Astrocyte of the cerebellum (primary cell): ENCODE data around the gene SV2C.

Experiments
- DNase-seq: peaks from one replicate; pipeline ENCODE4 v3.0.0-alpha.2; 2011; ENCODE audit warnings: low read depth
- H3K4me3 ChIP-seq: 2 replicates; pipeline ENCODE4 v1.5.1; 2011; ENCODE audit warnings: mild to moderate bottlenecking, low read depth, low read length, moderate library complexity
- in situ Hi-C: cut with HindIII; loops from 2 replicates; pipeline ENCODE4 v1.10.0; 2017; ENCODE audit warnings: low sequenced_read_pairs
- TF ChIP-seq, protein P1 (sequence below): IDR thresholded peaks from 2 replicates; pipeline ENCODE4 v1.5.1; 2012; ENCODE audit warnings: low read length, low read depth, moderate library complexity, mild to moderate bottlenecking; ENCODE audit errors: missing control alignments

SV2C gene

DNA sequence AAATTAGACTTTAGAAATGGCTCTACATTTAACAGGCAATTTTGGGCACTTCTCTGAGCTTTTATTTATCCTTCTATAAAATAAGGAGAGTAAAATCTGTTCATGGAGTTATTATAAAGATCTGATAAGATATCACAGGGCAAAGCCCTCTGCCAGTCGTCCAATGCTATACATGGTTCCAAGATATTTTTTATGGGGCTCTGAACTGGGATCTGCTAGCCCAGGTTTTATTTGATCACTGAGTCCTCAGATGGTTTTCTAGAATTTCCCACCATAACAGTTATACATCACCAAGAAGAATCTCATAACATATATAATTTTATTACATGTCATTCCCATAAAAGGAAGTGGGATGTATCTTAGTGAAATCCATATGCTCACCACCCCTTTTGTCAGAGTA lies 296.7 kb downstream of the SV2C start:
- DNase-seq, result no peak
- TF ChIP-seq, protein P1, sequence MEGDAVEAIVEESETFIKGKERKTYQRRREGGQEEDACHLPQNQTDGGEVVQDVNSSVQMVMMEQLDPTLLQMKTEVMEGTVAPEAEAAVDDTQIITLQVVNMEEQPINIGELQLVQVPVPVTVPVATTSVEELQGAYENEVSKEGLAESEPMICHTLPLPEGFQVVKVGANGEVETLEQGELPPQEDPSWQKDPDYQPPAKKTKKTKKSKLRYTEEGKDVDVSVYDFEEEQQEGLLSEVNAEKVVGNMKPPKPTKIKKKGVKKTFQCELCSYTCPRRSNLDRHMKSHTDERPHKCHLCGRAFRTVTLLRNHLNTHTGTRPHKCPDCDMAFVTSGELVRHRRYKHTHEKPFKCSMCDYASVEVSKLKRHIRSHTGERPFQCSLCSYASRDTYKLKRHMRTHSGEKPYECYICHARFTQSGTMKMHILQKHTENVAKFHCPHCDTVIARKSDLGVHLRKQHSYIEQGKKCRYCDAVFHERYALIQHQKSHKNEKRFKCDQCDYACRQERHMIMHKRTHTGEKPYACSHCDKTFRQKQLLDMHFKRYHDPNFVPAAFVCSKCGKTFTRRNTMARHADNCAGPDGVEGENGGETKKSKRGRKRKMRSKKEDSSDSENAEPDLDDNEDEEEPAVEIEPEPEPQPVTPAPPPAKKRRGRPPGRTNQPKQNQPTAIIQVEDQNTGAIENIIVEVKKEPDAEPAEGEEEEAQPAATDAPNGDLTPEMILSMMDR, result no peak
- no peak overlapping the region for H3K4me3 ChIP-seq
- in situ Hi-C loops, result no loop called here

DNA sequence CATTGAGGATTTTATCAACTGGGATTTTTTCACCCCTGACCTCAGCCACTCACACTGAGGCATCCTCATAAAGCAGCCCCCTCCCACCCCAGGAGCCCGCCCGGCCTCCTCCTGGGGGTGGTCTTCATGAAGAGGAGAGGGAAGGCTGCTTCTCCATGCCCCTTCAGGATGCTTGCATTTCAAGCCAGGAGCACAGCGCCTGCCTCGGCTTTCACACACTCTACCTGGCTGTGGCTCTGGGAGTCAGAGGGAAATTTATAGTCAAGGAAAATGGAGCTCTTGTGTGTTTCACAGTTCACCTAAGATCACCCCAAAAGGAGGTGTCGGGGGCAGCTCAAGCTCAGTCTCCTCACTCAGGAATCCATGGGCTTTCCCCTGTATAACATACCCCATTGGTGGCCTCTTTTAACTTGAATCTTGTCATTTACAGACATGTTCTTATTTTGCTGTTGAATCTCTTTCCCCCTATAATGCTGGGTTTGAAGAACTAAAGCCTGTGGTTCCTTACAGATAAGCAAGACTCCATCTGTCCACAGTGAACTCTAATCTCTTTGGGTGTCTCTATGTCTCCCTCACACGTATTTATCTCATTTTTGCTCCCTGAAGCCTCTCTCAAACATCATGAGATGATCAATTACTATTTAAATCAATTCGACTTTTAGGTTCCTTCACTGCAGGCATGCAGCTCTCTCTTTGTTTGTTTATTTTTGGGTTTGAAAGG lies 297.3 kb downstream of the SV2C start:
- TF ChIP-seq, protein P1, result no peak
- no peak for DNase-seq
- H3K4me3 ChIP-seq, result no peak overlapping the region
- in situ Hi-C loops, result no loop called here

DNA sequence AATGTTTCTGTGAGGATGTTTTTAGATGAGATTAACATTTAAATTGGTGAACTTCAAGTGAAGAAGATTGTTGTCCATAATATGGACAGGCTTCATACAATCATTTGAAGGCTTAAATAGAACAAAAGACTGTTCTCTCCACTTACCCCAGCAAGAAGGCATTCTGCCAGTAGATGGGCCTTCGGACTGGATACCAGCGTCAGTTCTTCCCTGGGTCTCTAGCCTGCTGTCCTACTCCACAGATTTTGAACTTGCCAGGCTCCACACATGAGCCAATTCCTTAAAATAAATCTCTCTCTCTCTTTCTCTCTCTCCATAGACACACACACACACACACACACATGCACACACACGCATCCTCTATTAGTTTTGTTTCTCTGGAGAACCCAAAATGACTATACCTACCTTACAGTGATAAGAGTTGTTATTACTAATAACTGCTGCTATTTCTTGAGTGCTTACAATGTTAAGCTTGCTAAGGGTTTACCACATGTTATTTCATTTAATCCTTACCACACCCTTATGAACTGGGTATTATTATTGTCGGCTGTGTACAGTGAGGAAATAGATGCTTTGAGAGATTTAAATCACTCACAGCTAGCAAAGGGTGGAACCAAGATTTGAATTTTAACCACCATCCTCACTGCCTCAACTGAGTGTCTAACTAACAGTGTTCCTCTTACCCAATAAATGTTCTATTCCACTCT lies 300.1 kb downstream of the SV2C start:
- TF ChIP-seq, protein P1, result no peak
- DNase-seq, result no peak
- in situ Hi-C loops, result no loop called here
- no peak overlapping the region for H3K4me3 ChIP-seq

DNA sequence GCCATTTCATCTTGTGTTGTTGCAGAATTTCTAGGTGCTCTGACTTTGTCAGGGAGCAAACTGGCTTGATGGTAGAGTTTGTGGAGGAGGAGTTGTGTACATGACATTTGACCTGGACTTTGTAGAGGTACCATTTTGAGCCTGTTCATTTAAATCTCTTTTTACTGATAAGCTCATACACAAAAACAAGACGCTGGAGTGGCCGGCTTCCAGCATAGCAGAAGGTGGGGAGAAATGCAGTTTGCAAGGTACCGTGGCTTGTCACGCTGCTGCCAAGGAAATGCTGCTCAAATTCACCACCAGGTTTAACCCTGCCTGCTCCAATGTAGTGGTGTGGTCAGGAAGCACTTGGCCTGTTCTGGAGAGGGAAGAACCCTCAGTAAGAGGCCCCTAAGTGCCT lies 301.0 kb downstream of the SV2C start:
- DNase-seq, result no peak
- no peak overlapping the region for H3K4me3 ChIP-seq
- in situ Hi-C loops, result no loop called here
- TF ChIP-seq, protein P1, result no peak

DNA sequence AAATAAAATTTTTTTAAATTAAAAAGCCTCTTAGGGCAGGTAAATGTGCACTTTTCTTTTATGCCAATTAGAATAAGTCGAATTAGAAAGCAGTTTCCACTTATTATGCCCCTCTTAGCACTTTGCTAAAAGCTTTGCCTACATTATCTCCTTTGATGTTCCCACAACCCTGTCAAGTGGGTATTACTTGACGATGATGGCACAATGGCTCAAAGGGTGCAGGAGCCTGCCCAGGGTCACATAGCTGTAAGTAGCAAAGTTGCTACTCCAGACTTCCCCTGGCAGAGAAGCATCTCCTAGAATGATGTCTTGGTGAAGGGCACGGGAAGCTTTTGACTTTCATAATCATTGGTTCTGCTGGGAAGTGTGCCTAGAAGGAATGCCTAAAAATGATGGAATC lies 301.5 kb downstream of the SV2C start:
- in situ Hi-C loops, result no loop called here
- DNase-seq, result no peak
- TF ChIP-seq, protein P1, result no peak

DNA sequence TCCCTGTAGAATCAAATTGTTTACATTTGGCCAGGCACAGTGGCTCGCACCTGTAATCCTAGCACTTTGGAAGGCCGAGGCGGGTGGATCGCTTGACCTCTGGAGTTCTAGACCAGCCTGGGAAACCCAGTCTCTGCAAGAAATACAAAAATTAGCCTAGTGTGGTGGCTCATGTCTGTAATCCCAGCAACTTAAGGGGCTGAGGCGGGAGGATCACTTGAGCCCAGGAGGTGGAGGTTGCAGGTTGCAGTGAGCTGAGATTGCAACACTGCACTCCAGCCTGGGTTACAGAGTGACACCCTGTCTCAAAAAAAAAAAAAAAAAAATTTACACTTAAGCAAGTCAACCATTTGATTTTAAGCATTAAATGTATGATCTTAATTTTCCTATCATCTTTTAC lies 302.4 kb downstream of the SV2C start:
- no peak overlapping the region for H3K4me3 ChIP-seq
- in situ Hi-C loops, result no loop called here
- DNase-seq, result no peak
- TF ChIP-seq, protein P1, result no peak

More for the DNA sequence above, 301.5 kb downstream of the SV2C start:
- H3K4me3 ChIP-seq, result no peak overlapping the region
